Measurements from ENCODE around the gene YBEY.

DNA sequence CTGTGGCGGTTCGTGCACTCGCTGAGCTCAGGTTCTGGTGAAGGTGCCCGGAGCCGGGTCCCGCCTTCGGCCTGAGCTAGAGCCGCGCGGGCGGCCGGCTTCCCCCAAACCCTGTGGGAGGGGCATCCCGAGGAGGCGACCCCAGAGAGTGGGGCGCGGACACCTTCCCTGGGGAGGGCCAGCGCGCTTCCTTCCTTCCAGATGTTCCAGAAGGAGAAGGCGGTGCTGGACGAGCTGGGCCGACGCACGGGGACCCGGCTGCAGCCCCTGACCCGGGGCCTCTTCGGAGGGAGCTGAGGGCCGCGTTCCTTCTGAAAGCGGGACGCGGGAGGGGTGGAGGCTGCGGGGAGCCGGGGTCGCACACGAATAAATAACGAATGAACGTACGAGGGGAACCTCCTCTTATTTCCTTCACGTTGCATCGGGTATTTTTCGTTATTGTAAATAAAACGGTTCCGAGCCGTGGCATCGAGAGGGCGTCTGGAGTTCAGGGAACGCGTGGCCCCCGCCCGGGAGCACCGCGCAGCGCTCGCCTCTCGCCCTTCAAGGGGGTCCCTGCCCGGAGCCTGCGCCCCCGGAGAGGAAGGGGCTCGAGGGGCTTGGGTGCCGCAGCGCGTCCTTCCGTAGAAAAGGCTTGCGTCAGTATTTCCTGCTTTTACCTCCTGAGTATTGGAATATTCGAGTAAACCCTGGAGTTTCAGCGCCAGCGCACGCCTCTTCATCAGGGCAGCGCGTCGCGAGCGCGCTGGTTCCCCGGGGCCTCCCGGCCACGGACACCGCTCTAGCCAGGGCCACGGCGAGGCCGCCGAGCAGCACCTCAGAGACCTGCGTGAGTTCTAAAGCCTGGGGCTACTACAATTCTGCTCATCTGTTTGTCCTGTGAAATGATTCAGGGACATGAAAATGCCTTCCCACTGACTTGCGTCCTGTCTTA, 11.5 kb downstream of the YBEY start:
- TF ChIP-seq, protein P1, sequence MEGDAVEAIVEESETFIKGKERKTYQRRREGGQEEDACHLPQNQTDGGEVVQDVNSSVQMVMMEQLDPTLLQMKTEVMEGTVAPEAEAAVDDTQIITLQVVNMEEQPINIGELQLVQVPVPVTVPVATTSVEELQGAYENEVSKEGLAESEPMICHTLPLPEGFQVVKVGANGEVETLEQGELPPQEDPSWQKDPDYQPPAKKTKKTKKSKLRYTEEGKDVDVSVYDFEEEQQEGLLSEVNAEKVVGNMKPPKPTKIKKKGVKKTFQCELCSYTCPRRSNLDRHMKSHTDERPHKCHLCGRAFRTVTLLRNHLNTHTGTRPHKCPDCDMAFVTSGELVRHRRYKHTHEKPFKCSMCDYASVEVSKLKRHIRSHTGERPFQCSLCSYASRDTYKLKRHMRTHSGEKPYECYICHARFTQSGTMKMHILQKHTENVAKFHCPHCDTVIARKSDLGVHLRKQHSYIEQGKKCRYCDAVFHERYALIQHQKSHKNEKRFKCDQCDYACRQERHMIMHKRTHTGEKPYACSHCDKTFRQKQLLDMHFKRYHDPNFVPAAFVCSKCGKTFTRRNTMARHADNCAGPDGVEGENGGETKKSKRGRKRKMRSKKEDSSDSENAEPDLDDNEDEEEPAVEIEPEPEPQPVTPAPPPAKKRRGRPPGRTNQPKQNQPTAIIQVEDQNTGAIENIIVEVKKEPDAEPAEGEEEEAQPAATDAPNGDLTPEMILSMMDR (IDR thresholded peaks at IDR 0.05), result no peak
- TF ChIP-seq ZFX (IDR thresholded peaks at IDR 0.05; ENCODE audit: borderline replicate concordance), result no peak
